ENCODE results near the gene KAT6B. TPM values are rescaled to one million over a fixed set of nuclear protein-coding genes. Genes with fewer than 3 reads are reported as not detected.

Gene KAT6B
- total RNA-seq, 2 donors from 2014 or later = 25.3 to 39.1 TPM

DNA sequence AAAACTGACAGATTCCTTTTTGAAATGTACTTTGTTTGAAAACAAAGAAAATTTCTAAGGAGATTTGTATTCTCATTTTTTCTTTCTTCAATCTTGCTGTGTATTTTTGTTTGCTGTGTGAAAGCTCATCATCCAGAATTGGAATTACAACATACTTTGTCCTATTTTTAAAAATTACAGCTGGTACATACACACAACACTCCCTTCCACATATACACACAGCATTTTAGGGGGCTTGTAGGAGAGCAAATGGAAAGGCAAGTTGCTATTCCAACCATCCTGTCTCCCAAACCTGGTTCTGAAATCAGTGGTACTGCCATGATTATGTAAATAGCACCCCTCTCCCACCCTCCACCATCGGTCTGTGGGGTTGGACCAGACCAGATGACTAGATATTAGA lies 184.0 kb downstream of the KAT6B start:
- no peak overlapping the region for H3K4me3 ChIP-seq (ENCODE audit: low read length)
- TF ChIP-seq, protein P1, sequence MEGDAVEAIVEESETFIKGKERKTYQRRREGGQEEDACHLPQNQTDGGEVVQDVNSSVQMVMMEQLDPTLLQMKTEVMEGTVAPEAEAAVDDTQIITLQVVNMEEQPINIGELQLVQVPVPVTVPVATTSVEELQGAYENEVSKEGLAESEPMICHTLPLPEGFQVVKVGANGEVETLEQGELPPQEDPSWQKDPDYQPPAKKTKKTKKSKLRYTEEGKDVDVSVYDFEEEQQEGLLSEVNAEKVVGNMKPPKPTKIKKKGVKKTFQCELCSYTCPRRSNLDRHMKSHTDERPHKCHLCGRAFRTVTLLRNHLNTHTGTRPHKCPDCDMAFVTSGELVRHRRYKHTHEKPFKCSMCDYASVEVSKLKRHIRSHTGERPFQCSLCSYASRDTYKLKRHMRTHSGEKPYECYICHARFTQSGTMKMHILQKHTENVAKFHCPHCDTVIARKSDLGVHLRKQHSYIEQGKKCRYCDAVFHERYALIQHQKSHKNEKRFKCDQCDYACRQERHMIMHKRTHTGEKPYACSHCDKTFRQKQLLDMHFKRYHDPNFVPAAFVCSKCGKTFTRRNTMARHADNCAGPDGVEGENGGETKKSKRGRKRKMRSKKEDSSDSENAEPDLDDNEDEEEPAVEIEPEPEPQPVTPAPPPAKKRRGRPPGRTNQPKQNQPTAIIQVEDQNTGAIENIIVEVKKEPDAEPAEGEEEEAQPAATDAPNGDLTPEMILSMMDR (conservative IDR thresholded peaks at IDR 0.05) = no peak
- H3K4me1 ChIP-seq (ENCODE audit: control insufficient read depth, insufficient read depth, low read length) = peaks cover 1% of the 10 kb centered on the region
- no peaks in the 10 kb centered on the region for H3K27me3 Mint-ChIP-seq (ENCODE audit: insufficient read depth)
- no peaks in the 10 kb centered on the region for H3K4me1 Mint-ChIP-seq
- no peaks in the 10 kb centered on the region for H3K36me3 ChIP-seq (ENCODE audit: control insufficient read depth, insufficient read depth, low read length)
- H3K36me3 Mint-ChIP-seq (ENCODE audit: low read depth) = peaks cover 9% of the 10 kb centered on the region
- H3K27ac ChIP-seq (ENCODE audit: low read depth, low read length) = no peak overlapping the region
- no peak for DNase-seq
- H3K9me3 ChIP-seq (ENCODE audit: control insufficient read depth, low read length) = no peaks in the 10 kb centered on the region
- no peak overlapping the region for H3K27ac Mint-ChIP-seq
- H3K27me3 ChIP-seq (ENCODE audit: control insufficient read depth, insufficient read depth, low read length, poor library complexity, severe bottlenecking) = no peaks in the 10 kb centered on the region
- no peaks in the 10 kb centered on the region for H3K9me3 Mint-ChIP-seq
- no peak overlapping the region for H3K9ac ChIP-seq (ENCODE audit: extremely low read depth, low read length, poor library complexity, severe bottlenecking)
- no peak overlapping the region for H3K4me3 Mint-ChIP-seq
- 100% methylated on average over 1 of the region's 1 CpG for WGBS, 2 experiments (ENCODE audit: insufficient coverage in 1 of 2, insufficient read length in 1 of 2)

DNA sequence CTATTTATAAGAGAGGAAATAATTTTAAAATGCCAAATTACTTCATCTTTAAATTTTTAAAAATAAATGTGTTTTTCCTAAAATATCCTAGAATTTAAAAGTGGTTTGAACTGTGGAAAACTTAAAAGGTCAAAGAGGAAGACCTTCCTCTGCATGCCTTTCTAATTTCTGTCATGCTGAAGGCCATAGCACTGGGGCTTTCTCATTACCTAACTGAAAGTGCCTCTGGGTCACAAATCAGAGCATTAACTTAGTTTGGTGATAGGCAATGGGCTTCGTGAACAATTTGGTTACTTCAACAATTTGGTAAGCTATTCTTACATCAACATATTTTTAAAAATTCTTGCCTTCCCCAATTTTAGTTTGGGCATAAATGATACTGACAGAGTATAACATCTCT lies 184.8 kb downstream of the KAT6B start:
- no peak for DNase-seq
- Mint-ChIP-seq H3K27me3 (ENCODE audit: insufficient read depth) (no peaks in the 10 kb centered on the region), H3K4me1 (peaks cover 8% of the 10 kb centered on the region), H3K27ac (no peak overlapping the region), H3K36me3 (ENCODE audit: low read depth) (peaks cover 9% of the 10 kb centered on the region), H3K9me3 (no peaks in the 10 kb centered on the region), H3K4me3 (no peak overlapping the region)
- Histone ChIP-seq H3K9me3 (ENCODE audit: control insufficient read depth, low read length) (no peaks in the 10 kb centered on the region), H3K27ac (ENCODE audit: low read depth, low read length) (no peak overlapping the region), H3K36me3 (ENCODE audit: control insufficient read depth, insufficient read depth, low read length) (no peaks in the 10 kb centered on the region), H3K27me3 (ENCODE audit: control insufficient read depth, insufficient read depth, low read length, poor library complexity, severe bottlenecking) (no peaks in the 10 kb centered on the region), H3K4me1 (ENCODE audit: control insufficient read depth, insufficient read depth, low read length) (peaks cover 5% of the 10 kb centered on the region), H3K4me3 (ENCODE audit: low read length) (no peak overlapping the region), H3K9ac (ENCODE audit: extremely low read depth, low read length, poor library complexity, severe bottlenecking) (no peak overlapping the region)
- WGBS, 2 experiments (ENCODE audit: insufficient coverage in 1 of 2, insufficient read length in 1 of 2) = 83% methylated on average over 1 of the region's 1 CpG; no CpG with 5 or more reads in 1 of the 2 experiments
- TF ChIP-seq, protein P1 (conservative IDR thresholded peaks at IDR 0.05) = no peak

DNA sequence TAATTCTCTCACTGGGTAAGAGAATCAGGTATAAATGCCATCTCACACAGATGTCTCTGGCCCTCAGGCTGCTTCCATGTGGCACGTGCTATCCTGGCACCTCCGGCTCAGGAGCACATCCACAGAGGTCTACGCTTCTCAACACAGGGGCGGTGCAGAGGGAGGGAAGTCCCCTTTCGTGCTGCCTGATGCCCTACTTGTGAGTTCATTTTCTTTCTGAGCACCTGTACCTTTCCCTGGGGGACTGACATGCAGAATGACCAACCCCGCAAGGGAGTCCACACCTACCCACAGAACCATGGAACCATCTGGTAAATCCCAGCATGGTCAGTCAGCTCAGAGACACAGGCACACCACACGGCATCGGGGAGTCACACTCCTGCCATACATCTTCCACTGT lies 186.1 kb downstream of the KAT6B start:
- H3K27ac ChIP-seq (ENCODE audit: low read depth, low read length) = no peak overlapping the region
- no peaks in the 10 kb centered on the region for H3K9me3 Mint-ChIP-seq
- H3K4me3 ChIP-seq (ENCODE audit: low read length) = no peak overlapping the region
- peaks cover 12% of the 10 kb centered on the region for H3K4me1 Mint-ChIP-seq
- no peak for DNase-seq
- TF ChIP-seq, protein P1 (conservative IDR thresholded peaks at IDR 0.05) = no peak
- no peak overlapping the region for H3K4me3 Mint-ChIP-seq
- no peaks in the 10 kb centered on the region for H3K27me3 Mint-ChIP-seq (ENCODE audit: insufficient read depth)
- peaks cover 5% of the 10 kb centered on the region for H3K36me3 Mint-ChIP-seq (ENCODE audit: low read depth)
- 94 to 96% methylated on average over 4 to 8 of the region's 8 CpGs for WGBS, 2 experiments (ENCODE audit: insufficient coverage in 1 of 2, insufficient read length in 1 of 2)
- H3K36me3 ChIP-seq (ENCODE audit: control insufficient read depth, insufficient read depth, low read length) = no peaks in the 10 kb centered on the region
- peaks cover 9% of the 10 kb centered on the region for H3K4me1 ChIP-seq (ENCODE audit: control insufficient read depth, insufficient read depth, low read length)
- H3K9me3 ChIP-seq (ENCODE audit: control insufficient read depth, low read length) = no peaks in the 10 kb centered on the region
- no peak overlapping the region for H3K9ac ChIP-seq (ENCODE audit: extremely low read depth, low read length, poor library complexity, severe bottlenecking)
- no peaks in the 10 kb centered on the region for H3K27me3 ChIP-seq (ENCODE audit: control insufficient read depth, insufficient read depth, low read length, poor library complexity, severe bottlenecking)
- H3K27ac Mint-ChIP-seq = no peak overlapping the region

Measured in endodermal cell (in vitro differentiated cells).